Measurements from ENCODE around the gene SGCD.

SGCD gene

GRCh38 chr5:156686796-156687195 lies 359.8 kb downstream of the SGCD start:
- intact Hi-C loops (cut with DNase I; ENCODE audit: low total_unique reads): no loop called here
- TF ChIP-seq, protein P1, sequence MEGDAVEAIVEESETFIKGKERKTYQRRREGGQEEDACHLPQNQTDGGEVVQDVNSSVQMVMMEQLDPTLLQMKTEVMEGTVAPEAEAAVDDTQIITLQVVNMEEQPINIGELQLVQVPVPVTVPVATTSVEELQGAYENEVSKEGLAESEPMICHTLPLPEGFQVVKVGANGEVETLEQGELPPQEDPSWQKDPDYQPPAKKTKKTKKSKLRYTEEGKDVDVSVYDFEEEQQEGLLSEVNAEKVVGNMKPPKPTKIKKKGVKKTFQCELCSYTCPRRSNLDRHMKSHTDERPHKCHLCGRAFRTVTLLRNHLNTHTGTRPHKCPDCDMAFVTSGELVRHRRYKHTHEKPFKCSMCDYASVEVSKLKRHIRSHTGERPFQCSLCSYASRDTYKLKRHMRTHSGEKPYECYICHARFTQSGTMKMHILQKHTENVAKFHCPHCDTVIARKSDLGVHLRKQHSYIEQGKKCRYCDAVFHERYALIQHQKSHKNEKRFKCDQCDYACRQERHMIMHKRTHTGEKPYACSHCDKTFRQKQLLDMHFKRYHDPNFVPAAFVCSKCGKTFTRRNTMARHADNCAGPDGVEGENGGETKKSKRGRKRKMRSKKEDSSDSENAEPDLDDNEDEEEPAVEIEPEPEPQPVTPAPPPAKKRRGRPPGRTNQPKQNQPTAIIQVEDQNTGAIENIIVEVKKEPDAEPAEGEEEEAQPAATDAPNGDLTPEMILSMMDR (IDR thresholded peaks at IDR 0.05): no peak
- H3K4me1 ChIP-seq: peaks cover 0 to 28% (median 6%) of the 10 kb centered on the region in 4 donors

GRCh38 chr5:156687514-156687913 lies 360.6 kb downstream of the SGCD start:
- Histone ChIP-seq H3K27ac (peak overlapping the region in 1 of 2 donors; percentile 25), H3K27me3 (no peaks in the 10 kb centered on the region), H3K4me1 (peaks cover 0 to 28% (median 6%) of the 10 kb centered on the region in 4 donors), H3K36me3 (no peaks in the 10 kb centered on the region), H3K4me3 (no peak overlapping the region), H3K9me3 (no peaks in the 10 kb centered on the region)
- intact Hi-C loops (cut with DNase I; ENCODE audit: low total_unique reads): no loop called here
- no peak for DNase-seq
- TF ChIP-seq, protein P1 (IDR thresholded peaks at IDR 0.05): no peak

More at GRCh38 chr5:156686796-156687195, 359.8 kb downstream of the SGCD start:
- no peaks in the 10 kb centered on the region for H3K36me3 ChIP-seq
- H3K4me3 ChIP-seq: no peak overlapping the region
- no peak for DNase-seq
- H3K27ac ChIP-seq: peak overlapping the region in 1 of 2 donors; percentile 25
- no peaks in the 10 kb centered on the region for H3K9me3 ChIP-seq
- H3K27me3 ChIP-seq: no peaks in the 10 kb centered on the region

- Histone ChIP-seq H3K36me3 (no peaks in the 10 kb centered on the region), H3K4me3 (no peak overlapping the region), H3K27ac (no peak overlapping the region), H3K27me3 (no peaks in the 10 kb centered on the region), H3K4me1 (peaks cover 0 to 23% (median 6%) of the 10 kb centered on the region in 4 donors), H3K9me3 (no peaks in the 10 kb centered on the region)
- TF ChIP-seq, protein P1 (IDR thresholded peaks at IDR 0.05): no peak
- intact Hi-C loops (cut with DNase I; ENCODE audit: low total_unique reads): no loop called here
- no peak for DNase-seq
These were observed 364.6 kb downstream of the SGCD start for GRCh38 chr5:156691572-156691971.

- TF ChIP-seq, protein P1 (IDR thresholded peaks at IDR 0.05): no peak
- Histone ChIP-seq H3K9me3 (no peaks in the 10 kb centered on the region), H3K27ac (no peak overlapping the region), H3K36me3 (no peaks in the 10 kb centered on the region), H3K4me3 (no peak overlapping the region), H3K27me3 (no peaks in the 10 kb centered on the region), H3K4me1 (peaks cover 0 to 7% (median 0%) of the 10 kb centered on the region in 4 donors)
- DNase-seq: no peak
- intact Hi-C loops (cut with DNase I; ENCODE audit: low total_unique reads): no loop called here
These were observed 366.1 kb downstream of the SGCD start for GRCh38 chr5:156693113-156693512.

DNA sequence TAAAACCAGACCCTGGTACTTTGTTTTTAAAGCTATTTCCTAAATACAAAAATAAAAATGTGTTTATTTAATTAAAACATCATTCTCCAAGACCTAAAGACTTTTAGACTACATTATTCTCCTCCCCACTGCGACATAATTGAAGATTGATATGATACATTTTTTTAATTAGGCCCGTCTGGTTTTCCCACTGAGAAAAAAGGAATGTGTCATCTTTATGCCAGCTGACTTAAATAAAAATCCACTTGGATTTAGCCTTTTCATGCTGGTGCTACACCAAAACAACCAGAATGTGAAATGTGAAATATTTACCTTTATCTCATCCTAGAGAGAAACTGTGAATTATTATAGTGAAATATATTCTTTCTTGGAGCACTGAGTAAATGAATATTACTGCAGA lies 367.6 kb downstream of the SGCD start:
- intact Hi-C loops (cut with DNase I; ENCODE audit: low total_unique reads): no loop called here

More for the DNA sequence above, 367.6 kb downstream of the SGCD start:
- no peak for DNase-seq
- no peaks in the 10 kb centered on the region for H3K27me3 ChIP-seq
- no peaks in the 10 kb centered on the region for H3K9me3 ChIP-seq
- TF ChIP-seq, protein P1 (IDR thresholded peaks at IDR 0.05): no peak
- H3K4me3 ChIP-seq: no peak overlapping the region
- H3K36me3 ChIP-seq: no peaks in the 10 kb centered on the region
- no peaks in the 10 kb centered on the region for H3K4me1 ChIP-seq
- no peak overlapping the region for H3K27ac ChIP-seq

Data from tibial artery (tissue), 4 donors.